GM18508 (cell line): ENCODE measurements around the gene OR2L5.

Experiments used
- ATAC-seq: cut with Tn5 transposase; IDR thresholded peaks from one replicate; pipeline ENCODE4 v1.9.1; 2021; ENCODE audit warnings: moderate number of reproducible peaks; ENCODE audit not compliant: insufficient read depth, unreplicated experiment

The OR2L5 gene, protein sequence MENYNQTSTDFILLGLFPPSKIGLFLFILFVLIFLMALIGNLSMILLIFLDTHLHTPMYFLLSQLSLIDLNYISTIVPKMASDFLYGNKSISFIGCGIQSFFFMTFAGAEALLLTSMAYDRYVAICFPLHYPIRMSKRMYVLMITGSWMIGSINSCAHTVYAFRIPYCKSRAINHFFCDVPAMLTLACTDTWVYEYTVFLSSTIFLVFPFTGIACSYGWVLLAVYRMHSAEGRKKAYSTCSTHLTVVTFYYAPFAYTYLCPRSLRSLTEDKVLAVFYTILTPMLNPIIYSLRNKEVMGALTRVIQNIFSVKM

DNA sequence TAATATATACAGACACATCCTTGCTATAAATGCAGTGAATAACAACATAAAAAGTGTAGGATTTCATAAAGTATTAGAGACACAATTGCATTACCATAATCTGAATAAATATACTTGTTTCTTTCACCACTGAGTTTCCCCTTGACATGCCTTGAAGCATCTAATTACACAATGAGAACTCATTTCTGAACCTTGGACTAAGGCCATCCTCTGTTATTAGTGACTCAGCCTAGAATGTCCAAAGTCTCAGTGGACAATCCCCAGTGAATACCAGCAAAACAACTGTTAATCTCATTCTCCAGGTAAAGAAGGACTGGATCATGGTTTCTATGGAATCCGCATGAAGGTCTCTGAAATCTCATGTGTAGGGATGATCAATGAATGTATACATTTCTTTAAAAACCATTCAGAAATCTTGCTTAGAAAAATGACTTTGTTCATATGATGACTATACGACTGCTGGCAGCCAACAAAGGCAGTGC lies at the start of gene OR2L5:
Gene OR2L5 (plus strand): TSS at position 432 of the 482 bp plus-strand sequence. CDS start 8,288 bp downstream, outside the sequence.
- ATAC-seq: no peak

DNA sequence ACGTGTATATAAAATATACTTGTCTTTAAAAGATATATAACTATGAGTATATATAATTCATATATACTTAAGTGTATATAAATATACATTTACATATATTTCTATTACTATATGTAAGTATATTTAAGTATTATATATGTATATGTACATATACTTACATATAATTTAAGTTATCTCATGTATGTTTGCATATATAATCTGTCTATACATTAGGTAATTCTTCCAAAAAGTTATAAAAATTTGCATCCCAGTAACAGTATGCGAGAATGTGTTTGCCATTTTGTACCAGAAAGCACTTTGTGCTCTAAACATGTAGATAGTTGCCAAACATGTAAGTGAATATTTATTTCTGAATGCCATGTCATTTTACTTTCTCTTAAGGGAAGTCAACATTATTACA lies 48.5 kb upstream of the OR2L5 start, which contains the start of gene OR2AK2:
Gene OR2AK2 (plus strand): TSS at position 301 of the 400 bp plus-strand sequence. CDS start 144 bp downstream, outside the sequence.
- no peak for ATAC-seq

DNA sequence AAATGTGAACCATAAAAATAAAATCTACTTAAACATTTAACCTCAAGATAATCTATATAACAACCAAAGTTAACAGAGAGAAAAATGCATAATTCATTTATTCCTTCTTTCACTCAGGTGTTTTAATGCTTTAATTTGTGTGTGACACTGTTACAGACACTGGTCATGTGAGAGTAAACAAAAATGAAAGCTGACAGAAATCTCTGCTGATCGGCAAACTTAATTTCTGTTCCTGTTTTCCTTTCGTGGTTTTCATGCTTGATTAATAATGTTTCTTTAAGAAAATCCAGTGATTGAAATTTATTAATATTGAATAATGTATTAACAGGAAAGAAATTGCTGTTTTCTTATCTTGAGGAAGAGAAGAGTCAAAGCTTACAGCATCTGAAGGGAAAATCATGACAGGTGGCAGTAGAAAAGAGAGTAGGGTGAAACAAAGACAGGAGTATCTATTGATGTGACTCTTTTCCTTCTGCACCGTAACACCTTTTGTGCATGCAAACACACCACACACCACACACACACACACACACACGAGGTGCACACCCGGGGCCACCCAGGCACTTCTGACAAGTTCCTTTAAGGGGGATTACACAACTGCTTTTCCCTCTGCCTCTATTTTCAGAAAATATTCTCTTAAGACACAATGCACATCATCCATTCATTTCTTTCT lies 46.8 kb upstream of the OR2L5 start:
- ATAC-seq: no peak

DNA sequence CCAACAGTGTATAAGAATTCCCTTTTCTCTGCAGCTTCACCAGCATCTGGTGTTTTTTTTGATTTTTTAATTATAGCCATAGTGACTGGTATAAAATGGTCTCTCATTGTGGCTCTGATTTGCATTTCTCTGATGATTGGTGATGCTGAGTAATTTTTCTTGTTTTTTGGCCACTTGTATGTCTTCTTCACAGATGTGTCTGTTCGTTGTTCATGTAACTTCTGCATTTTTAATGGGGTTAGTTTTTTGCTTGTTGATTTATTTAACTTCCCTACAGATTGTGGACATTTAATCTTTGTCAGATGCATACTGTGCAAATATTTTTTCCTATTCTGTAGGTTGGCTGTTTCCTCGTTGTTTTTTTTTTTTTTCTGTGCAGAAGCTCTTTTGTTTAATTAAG lies 20.5 kb upstream of the OR2L5 start:
- ATAC-seq: no peak

DNA sequence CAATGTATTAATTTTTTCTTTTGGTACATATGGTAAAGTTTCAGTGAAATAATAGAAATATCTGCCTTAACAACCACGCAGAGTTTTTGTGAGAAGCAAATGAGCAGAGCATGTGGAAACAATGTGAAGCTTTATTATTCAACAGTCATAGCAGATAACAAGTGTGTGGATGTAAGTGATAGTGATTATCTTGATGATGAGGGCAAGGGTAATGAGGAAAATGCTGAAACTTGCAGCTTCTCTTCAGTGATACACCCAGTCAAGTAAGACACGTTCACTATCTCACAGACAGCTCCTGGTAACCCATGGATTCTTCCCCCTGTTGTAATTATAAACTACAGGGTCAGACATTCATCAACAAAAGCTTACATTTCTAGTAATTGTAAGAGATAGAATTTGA lies 14.6 kb upstream of the OR2L5 start:
- no peak for ATAC-seq

DNA sequence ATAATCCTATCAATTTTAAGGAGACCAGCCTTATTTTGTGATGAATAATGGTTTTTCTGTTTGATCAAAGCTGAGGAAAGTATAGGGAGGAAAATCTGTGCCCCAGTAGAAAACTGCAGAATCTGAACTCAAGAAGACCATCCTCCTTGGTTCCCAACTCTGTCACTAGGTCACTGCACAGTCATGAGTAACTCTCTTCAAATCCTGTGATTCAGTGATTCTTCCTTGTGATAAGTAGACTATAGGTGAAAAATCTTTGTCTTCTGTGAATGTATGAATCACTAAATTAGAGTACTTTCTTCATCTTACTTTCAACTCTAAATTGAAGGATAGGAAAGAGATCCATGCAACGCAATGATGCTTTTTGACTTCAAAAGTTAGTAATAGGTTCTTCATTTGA lies 13.3 kb upstream of the OR2L5 start:
- ATAC-seq: no peak

DNA sequence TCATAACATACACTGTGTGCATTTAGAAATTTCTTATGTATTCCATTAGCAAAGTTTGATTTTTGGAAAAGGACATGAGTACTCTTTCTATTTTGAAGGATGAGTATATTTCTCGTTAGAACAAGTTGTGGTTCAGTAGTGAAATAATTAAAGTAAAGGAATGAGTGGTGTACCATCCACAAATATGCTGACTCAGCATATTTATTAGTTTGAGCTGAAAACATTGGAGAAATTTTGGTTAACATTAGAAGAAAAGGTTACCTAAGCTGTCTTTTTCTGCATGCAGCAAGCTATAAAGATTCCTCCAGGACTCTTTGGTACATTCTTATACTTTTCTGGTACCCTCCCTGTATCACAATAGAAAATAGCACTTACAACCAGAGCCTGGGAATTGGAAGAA lies 5.7 kb upstream of the OR2L5 start:
- no peak for ATAC-seq

DNA sequence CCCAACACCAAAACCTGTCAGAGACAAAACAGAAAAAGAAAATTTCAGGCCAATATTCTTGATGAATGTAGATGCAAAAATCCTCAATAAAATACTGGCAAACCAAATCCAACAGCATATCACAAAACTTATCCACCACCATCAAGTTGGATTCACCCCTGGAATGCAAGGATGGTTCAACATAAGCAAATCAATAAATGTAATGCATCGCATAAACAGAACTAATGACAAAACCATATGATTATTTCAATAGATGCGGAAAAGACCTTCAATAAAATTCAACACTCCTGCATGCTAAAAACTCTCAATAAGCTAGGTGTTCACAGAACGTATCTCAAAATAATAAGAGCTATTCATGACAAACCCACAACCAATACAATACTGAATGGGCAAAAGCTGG lies 3.8 kb upstream of the OR2L5 start:
- no peak for ATAC-seq

DNA sequence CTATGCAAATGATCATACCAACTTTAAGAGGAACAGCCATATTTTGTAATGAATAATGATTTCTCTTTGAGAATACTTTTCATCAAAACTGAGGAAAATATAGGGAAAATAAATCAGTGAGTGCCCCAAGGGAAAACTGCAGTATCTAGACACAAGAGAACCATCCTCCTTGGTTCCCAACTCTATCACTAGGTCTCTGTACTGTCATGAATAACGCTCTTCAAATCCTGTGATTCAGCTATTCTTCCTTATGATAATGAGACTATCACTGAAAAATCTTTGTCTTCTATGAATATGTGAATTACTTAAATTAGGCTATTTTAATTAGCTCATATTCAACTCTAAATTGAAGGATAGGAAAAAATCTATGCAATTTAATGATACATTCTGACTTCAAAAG lies 2.3 kb downstream of the OR2L5 start:
- ATAC-seq: no peak

DNA sequence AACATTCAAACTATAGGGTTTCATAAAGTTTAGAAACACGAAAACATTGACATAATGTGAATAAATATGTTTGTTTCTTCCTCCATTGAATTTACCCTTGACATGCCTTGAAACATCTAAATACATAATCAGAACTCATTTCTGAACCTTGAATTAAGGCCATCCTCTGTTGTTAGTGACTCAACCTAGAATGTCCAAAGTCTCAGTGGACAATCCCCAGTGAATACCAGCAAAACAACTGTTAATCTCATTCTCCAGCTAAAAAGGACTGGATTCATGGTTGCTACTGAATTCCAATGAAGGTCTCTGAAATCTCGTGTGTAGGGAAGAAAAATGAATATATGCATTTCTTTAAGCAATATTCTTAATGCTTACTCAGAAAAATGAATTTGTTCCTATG lies 16.3 kb downstream of the OR2L5 start, which contains the start of gene OR2L2:
Gene OR2L2 (plus strand): TSS at position 301 of the 400 bp plus-strand sequence. CDS start 8,198 bp downstream, outside the sequence.
- ATAC-seq: no peak

DNA sequence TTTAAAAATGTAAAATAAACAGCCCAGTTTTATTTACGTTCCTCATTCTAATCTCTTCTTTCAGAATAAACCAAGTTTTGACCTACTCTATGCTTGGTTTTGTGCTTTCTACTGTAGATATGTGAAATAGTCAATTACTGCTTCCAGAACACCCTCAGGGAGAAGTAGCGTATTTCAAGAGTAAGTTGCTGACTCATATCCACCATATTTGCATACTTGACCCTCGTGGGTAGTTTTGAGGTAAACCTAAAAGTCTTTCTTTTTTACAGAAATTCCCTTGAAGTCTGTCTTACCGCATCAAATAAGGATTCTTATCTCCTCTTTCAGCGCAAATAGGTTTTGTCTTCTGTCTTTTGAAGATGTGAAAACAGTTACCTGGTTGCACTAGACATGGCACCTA lies 31.7 kb downstream of the OR2L5 start:
- ATAC-seq: no peak

DNA sequence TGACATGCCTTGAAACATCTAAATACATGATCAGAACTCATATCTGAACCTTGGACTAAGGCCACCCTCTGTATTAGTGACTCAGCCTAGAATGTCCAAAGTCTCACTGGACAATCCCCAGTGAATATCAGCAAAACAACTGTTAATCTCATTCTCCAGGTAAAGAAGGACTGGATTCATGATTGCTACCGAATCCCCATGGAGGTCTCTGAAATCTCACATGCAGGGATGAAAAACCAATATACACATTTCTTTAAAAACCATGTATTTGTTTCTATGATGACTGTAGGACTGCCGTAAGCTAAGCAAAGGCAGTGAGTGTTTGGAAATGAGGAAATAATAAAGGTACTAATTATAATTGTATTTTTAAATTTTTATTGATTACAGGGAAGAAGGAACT lies 33.1 kb downstream of the OR2L5 start, which contains the start of gene OR2L3:
Gene OR2L3 (plus strand): TSS at position 301 of the 400 bp plus-strand sequence. CDS start 13,846 bp downstream, outside the sequence.
- no peak for ATAC-seq

DNA sequence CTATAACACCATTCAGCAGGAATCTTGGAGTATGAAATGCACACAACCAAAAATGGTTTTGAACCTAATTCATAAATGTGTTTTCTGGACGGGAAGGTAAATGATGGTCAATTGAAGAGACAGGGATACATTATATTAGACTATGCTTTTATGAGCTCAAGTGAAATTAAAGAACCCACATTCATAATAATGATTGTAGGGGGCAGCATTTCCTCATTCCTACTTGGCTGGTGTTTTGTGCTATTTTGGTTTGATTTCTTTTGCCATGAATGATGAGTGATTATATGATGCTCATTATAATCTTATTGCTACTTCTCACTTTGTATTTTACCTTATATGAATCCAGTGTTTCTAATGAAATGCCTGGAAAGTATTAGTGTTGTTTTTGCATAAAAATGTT lies 33.5 kb downstream of the OR2L5 start:
- ATAC-seq: no peak

DNA sequence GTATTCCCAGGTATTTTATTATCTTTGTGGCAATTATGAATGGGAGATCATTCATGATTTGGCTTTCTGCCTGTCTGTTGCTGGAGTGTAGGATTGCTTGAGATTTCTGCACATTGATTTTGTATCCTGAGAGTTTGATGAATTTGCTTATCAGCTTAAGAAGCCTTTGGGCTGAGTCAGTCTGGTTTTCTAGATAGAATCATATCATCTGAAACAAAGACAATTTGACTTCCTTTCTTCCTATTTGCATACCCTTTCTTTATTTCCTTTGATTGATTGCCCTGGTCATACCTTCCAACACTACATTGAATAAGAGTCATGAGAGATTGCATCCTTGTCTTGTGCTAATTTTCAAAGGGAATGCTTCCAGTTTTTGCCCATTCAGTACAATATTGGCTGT lies 41.2 kb downstream of the OR2L5 start:
- no peak for ATAC-seq

DNA sequence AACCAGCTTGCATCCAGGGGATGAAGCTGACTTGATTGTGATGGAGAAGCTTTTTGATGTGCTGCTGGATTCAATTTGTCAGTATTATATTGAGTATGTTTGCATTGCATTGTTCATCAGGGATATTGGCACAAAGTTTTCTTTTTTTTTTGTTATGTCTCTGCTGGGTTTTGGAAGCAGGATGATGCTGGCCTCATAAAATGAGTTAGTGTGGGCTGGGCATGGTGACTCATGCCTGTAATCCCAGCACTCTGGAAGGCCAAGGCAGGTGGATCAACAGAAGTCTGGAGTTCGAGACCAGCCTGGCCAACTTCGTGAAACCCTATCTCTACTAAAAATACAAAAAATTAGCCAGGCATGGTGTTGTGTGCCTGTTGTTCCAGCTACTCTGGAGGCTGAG lies 41.8 kb downstream of the OR2L5 start:
- no peak for ATAC-seq

DNA sequence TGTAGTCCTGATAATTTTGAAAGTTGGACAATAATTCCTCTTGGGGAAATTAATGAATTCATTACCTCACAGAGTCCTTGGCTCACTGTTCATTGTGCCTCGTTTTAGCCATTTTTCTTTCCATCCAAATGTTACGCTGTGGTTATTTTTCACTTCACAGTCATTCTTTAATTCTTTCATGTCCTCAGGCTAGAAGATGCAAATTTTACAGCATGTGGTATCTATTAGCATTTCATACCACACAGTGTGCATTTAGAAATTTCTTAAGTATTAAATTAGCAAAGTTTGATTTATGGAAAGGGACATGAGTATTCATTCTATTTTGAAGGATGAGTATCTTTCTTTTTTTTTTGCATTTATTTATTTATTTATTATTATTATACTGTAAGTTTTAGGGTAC lies 51.6 kb downstream of the OR2L5 start:
- ATAC-seq: no peak

DNA sequence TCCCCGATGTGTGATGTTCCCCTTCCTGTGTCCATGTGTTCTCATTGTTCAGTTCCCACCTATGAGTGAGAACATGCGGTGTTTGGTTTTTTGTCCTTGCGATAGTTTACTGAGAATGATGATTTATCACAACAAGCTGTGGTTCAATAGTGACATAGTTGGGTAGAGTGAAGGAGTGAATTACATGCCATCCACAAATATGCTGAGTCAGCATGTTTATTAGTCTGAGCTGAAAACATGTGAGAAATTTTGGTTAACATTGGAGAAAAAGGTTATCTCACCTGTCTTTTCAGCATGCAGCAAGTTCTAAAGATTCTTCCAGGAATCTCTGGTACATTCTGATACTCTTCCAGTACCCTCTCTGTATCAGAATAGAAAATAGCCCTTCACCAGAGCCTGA lies 52.1 kb downstream of the OR2L5 start:
- no peak for ATAC-seq
